Placental pericyte (primary cell): ENCODE measurements around the gene PCMTD2. TPM values are rescaled to one million over a fixed set of nuclear protein-coding genes. Genes with fewer than 3 reads are reported as not detected.

Source experiments
- small RNA-seq: library from RNA; depleted of rRNA; stranded (forward); fragments of <200 nt; gene quantifications from one replicate; pipeline ENCODE3, GENCODE V24; 2012; ENCODE audit warnings: low replicate concordance
- total RNA-seq: library from RNA; depleted of rRNA; stranded (reverse); fragments of >200 nt; gene quantifications from 2 replicates; pipeline ENCODE4 v1.2.3, GENCODE V29; 2012

The PCMTD2 gene
- total RNA-seq: 38.7 and 53.6 TPM in 2 replicates

GRCh38 chr20:64255361-64256281 lies at the start of gene PCMTD2:
PCMTD2 (plus strand) TSS chr20:64255748; CDS start chr20:64259966, 4,218 bp downstream.

Small RNAs within 50 kb of the gene (small RNA-seq; reads per million reads assigned to genes)
- gene AL137028.2: not detected

Other genes with a start within 250 kb of the PCMTD2 start
- 0.88 and 1.4 TPM in 2 replicates for gene C20orf204, start 219.6 kb upstream of the PCMTD2 start, total RNA-seq
- 0.43 TPM in 1 of 2 replicates, not detected in the other for gene SOX18, start 206.1 kb upstream of the PCMTD2 start, total RNA-seq
- 13.9 and 27.6 TPM in 2 replicates for gene TCEA2, start 192.6 kb upstream of the PCMTD2 start, total RNA-seq
- 12.0 and 39.1 TPM in 2 replicates for gene RGS19, start 176.2 kb upstream of the PCMTD2 start, total RNA-seq
- gene OPRL1, start 175.7 kb upstream of the PCMTD2 start, total RNA-seq: 0.86 and 0.88 TPM in 2 replicates
- gene LKAAEAR1, start 171.3 kb upstream of the PCMTD2 start, total RNA-seq: 0.43 TPM in 1 of 2 replicates, not detected in the other
- not detected in 2 replicates for gene NPBWR2, start 148.2 kb upstream of the PCMTD2 start, total RNA-seq
- gene MYT1, start 91.3 kb upstream of the PCMTD2 start, total RNA-seq: not detected in 2 replicates